HG02938 (cell line): Measurements from ENCODE around the gene RORC.
"Not testable (repeated sequence)": the region's sequence is repeated elsewhere in the genome, so short reads cannot be mapped to it uniquely, and the experiment has no call there.

Experiments used
- ATAC-seq: cut with Tn5 transposase; IDR thresholded peaks from one replicate; pipeline ENCODE4 v1.9.1; 2021; ENCODE audit warnings: mild to moderate bottlenecking, moderate library complexity; ENCODE audit not compliant: unreplicated experiment

RORC gene

DNA sequence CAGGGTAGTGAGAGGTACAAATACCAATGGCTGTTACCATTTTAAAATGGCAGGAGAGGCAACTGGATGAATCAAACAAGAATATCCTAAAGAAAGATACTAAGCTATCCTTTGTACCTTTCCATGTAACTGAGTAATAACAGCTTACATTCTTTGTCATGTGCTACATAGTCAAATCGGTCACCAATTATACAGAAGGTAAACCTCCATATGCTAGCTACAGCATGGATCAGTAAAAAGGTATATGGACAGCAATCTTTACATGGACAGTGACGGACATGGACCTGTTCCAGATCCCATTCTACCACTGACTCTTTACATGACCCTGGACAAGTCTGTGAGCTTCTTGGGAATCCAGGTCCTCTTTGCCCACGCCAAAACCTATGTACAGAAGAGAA, 54.9 kb downstream of the RORC start:
- ATAC-seq = no peak

- no peak for ATAC-seq
Measured at GRCh38 chr1:151775894-151776664, 55.5 kb downstream of the RORC start.

GRCh38 chr1:151774256-151774922, 57.2 kb downstream of the RORC start:
- ATAC-seq = no peak

GRCh38 chr1:151773702-151774101, 57.9 kb downstream of the RORC start:
- no peak for ATAC-seq

DNA sequence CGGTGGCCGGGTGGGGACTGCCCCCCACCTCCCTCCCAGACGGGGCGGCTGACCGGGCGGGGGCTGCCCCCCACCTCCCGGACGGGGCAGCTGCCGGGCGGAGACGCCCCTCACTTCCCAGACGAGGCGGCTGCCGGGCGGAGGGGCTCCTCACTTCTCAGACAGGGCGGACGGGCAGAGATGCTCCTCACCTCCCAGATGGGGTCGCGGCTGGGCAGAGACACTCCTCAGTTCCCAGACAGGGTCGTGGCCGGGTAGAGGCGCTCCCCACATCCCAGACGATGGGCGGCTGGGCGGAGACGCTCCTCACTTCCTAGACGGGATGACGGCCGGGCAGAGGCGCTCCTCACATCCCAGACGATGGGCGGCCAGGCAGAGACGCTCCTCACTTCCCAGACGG, 62.3 kb downstream of the RORC start:
- not testable (repeated sequence) for ATAC-seq

GRCh38 chr1:151768351-151769066, 63.1 kb downstream of the RORC start:
- not testable (repeated sequence) for ATAC-seq

GRCh38 chr1:151763990-151764389, 67.6 kb downstream of the RORC start:
- ATAC-seq = no peak

DNA sequence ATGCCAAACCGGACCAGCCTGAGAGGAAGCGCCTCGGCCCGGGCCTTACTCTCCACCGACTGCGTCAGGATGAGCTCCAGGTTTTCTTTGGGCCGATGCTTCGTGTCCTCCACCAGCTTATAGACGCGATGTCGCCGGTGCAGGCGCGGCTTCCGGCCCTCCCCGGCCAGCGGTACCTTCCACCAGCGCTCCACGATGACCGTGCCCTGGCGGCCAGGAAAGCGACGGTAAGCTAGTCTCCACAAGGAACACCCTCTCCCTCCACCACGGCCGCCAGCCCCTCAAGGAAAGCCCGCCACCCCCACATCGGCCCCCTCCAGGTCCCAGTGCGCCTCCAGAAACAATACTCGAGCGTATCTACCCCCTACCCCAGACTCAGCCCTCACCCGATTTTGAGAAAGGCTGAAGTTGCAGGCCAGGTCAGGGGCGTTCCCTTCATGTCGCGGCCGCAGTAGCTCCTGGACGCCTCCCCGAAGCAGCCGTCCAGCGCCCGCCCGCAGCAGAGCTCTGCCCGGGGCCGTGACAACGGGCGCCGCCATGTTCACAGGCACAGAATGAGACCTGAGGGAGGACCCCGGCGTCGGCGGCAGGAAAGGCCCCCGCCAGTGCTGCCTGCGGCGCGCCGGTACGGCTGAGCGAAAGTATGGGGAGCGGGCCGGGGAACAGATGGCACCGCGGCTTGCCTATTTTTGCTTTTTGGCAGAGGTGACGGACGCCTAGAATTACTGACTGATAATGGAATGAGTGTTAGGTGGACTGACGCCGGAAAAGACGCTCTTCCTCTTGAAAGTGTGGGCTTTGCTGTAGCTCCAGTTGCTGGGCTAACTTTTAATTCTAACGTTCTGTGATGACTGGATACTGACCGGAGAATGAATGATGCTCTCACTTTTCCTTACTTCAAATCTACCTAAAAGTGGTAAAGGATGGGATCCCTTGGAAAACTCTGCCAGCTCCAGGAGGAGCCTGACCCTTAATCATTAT, 68.4 kb downstream of the RORC start, which contains the start of gene MRPL9:
Gene MRPL9, minus strand, starts transcription at position 556 of the 981 bp plus-strand sequence. Its CDS starts 17 bp downstream, at position 539.
- peak; percentile 76 for ATAC-seq

GRCh38 chr1:151760597-151761385, 70.8 kb downstream of the RORC start:
- ATAC-seq = no peak

DNA sequence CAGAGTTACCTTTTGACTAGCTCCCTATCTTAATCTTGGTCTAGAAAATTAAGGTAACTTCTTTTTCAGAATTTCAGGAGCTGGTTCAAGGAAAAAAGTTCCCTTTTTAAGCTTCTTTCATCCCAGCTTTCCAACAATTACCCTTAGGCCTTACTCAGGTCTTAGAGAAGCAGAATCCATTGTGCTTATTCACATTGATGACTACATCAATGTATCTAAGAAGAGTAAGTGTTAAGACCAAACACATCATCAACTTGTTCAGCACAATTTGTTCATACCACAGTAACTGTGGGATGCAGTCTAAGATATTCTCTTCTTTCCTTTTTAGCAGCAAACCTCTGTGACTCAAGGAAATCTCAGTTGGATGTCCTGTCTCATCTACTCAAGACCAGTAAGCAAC, 72.4 kb downstream of the RORC start:
- ATAC-seq = no peak

- no peak for ATAC-seq
Measured at GRCh38 chr1:151756291-151756690, 75.3 kb downstream of the RORC start.
